IMR-90 (cell line): Measurements from ENCODE around the gene SCLY. TPM values are rescaled to one million over a fixed set of nuclear protein-coding genes. Genes with fewer than 3 reads are reported as not detected.

ENCODE experiments used
- ATAC-seq: fragments of 200-7000 bp; cut with Tn5 transposase; 2 replicates; pipeline ENCODE4 v1.9.1; 2020; ENCODE audit warnings: low read depth, mild to moderate bottlenecking, moderate library complexity
- BruUV-seq: library from RNA; stranded (reverse); fragments of 400-500 nt; replicated peaks from 2 replicates; lab custom pipeline; 2021; lab: Mats Ljungman, UMichigan
- CTCF ChIA-PET: fragments of 300-600 bp; formaldehyde crosslinking; extraction: SDS; loops from one replicate; lab custom pipeline; 2021; ENCODE audit warnings: antibody characterized with exemption; lab: Yijun Ruan, JAX
- POLR2A ChIA-PET: fragments of 300-600 bp; sonication (Branson Sonifier 250); formaldehyde crosslinking; loops from one replicate; lab custom pipeline; 2022; ENCODE audit warnings: antibody characterized with exemption; ENCODE audit not compliant: unreplicated experiment; lab: Charles Lee
- DNase-seq: peaks from one replicate; pipeline ENCODE4 v3.0.0; 2013
- H2AFZ ChIP-seq: replicated peaks from 2 replicates; pipeline ENCODE3; 2013; ENCODE audit warnings: low read length, mild to moderate bottlenecking; ENCODE audit not compliant: poor library complexity
- H2AK5ac ChIP-seq: 2 replicates; pipeline ENCODE4 v1.6.1; 2013; ENCODE audit warnings: low read depth, low read length, inconsistent platforms
- H2AK9ac ChIP-seq: replicated peaks from 2 replicates; pipeline ENCODE3; 2013; ENCODE audit warnings: mild to moderate bottlenecking, low read depth, low read length, moderate library complexity; ENCODE audit not compliant: poor library complexity
- H2BK120ac ChIP-seq: 2 replicates; pipeline ENCODE4 v1.6.1; 2013; ENCODE audit warnings: low read depth, low read length, inconsistent platforms
- H2BK15ac ChIP-seq: 3 replicates; pipeline ENCODE4 v1.6.1; 2013; ENCODE audit warnings: low read depth, low read length, inconsistent platforms
- H2BK20ac ChIP-seq: 2 replicates; pipeline ENCODE4 v1.6.1; 2013; ENCODE audit warnings: low read depth, mild to moderate bottlenecking, inconsistent platforms, low read length, moderate library complexity
- H2BK5ac ChIP-seq: 2 replicates; pipeline ENCODE4 v1.6.1; 2013; ENCODE audit warnings: mild to moderate bottlenecking, low read depth, low read length, inconsistent platforms; ENCODE audit not compliant: poor library complexity, severe bottlenecking
- H3K14ac ChIP-seq: replicated peaks from 2 replicates; pipeline ENCODE4 v1.6.1; 2013; ENCODE audit warnings: low read depth, low read length, inconsistent platforms
- H3K18ac ChIP-seq: 2 replicates; pipeline ENCODE4 v1.6.1; 2013; ENCODE audit warnings: low read depth, low read length, control low read depth
- H3K23ac ChIP-seq: 2 replicates; pipeline ENCODE4 v1.6.1; 2013; ENCODE audit warnings: low read depth, low read length, inconsistent platforms
- H3K27ac ChIP-seq: 2 replicates; pipeline ENCODE4 v1.5.1; 2013; ENCODE audit warnings: mild to moderate bottlenecking, control low read depth, low read length; ENCODE audit not compliant: insufficient read depth
- H3K27me3 ChIP-seq: 2 replicates; pipeline ENCODE4 v1.6.1; 2013; ENCODE audit warnings: low read length; ENCODE audit not compliant: control insufficient read depth, insufficient read depth
- H3K36me3 ChIP-seq: 2 replicates; pipeline ENCODE4 v1.6.1; 2013; ENCODE audit warnings: low read length, mixed read lengths; ENCODE audit not compliant: control insufficient read depth, insufficient read depth
- H3K4ac ChIP-seq: 2 replicates; pipeline ENCODE4 v1.6.1; 2013; ENCODE audit warnings: low read depth, low read length, inconsistent platforms
- H3K4me1 ChIP-seq: 2 replicates; pipeline ENCODE4 v1.6.1; 2013; ENCODE audit warnings: low read length, mixed read lengths; ENCODE audit not compliant: control insufficient read depth, insufficient read depth
- H3K4me2 ChIP-seq: 2 replicates; pipeline ENCODE4 v1.6.1; 2013; ENCODE audit warnings: low read depth, mild to moderate bottlenecking, control low read depth, low read length, moderate library complexity
- H3K4me3 ChIP-seq: 2 replicates; pipeline ENCODE4 v1.5.1; 2013; ENCODE audit warnings: low read depth, mild to moderate bottlenecking, control low read depth, low read length, moderate library complexity; ENCODE audit not compliant: insufficient read depth
- H3K56ac ChIP-seq: 2 replicates; pipeline ENCODE4 v1.6.1; 2013; ENCODE audit warnings: low read length, inconsistent platforms; ENCODE audit not compliant: insufficient read depth; ENCODE audit errors: extremely low read depth
- H3K79me1 ChIP-seq, 2 experiments: 2 replicates each; pipeline ENCODE4 v1.6.1; 2013; ENCODE audit warnings: low read length in 2 of 2, inconsistent platforms in 1 of 2, low read depth in 1 of 2
- H3K9ac ChIP-seq: 2 replicates; pipeline ENCODE4 v1.6.1; 2013; ENCODE audit warnings: low read depth, low read length, control low read depth
- H3K9me1 ChIP-seq: 2 replicates; pipeline ENCODE4 v1.6.1; 2013; ENCODE audit warnings: low read length, inconsistent platforms; ENCODE audit not compliant: insufficient read depth
- H3K9me3 ChIP-seq: 2 replicates; pipeline ENCODE4 v1.6.1; 2013; ENCODE audit warnings: low read length; ENCODE audit not compliant: control insufficient read depth, insufficient read depth
- H4K20me1 ChIP-seq: 2 replicates; pipeline ENCODE4 v1.6.1; 2013; ENCODE audit warnings: low read length, inconsistent platforms; ENCODE audit not compliant: insufficient read depth
- H4K5ac ChIP-seq: 2 replicates; pipeline ENCODE4 v1.6.1; 2013; ENCODE audit warnings: mild to moderate bottlenecking, low read depth, low read length, control low read depth
- H4K8ac ChIP-seq, 2 experiments: 2 replicates each; pipeline ENCODE4 v1.6.1; 2013; ENCODE audit warnings: low read depth in 2 of 2, low read length in 2 of 2, control low read depth in 1 of 2, inconsistent platforms in 1 of 2
- H4K91ac ChIP-seq: 2 replicates; pipeline ENCODE4 v1.6.1; 2013; ENCODE audit warnings: low read depth, low read length, inconsistent platforms; ENCODE audit not compliant: insufficient read depth
- BHLHE40 ChIP-seq: fragments of 150-350 bp; IDR thresholded peaks from 2 replicates; pipeline ENCODE4 v1.6.1; 2016; ENCODE audit warnings: mild to moderate bottlenecking, low read depth, low read length
- CEBPB ChIP-seq: IDR thresholded peaks from 2 replicates; pipeline ENCODE4 v1.6.1; 2012; ENCODE audit warnings: low read depth, low read length, improper control_type of control experiment
- CHD1 ChIP-seq: IDR thresholded peaks from 2 replicates; pipeline ENCODE4 v1.6.1; 2012; ENCODE audit warnings: low read depth, low read length, improper control_type of control experiment
- CTCF ChIP-seq: conservative IDR thresholded peaks from 2 replicates; pipeline ENCODE4 v1.5.1; 2012; ENCODE audit warnings: mild to moderate bottlenecking, low read depth, low read length, improper control_type of control experiment
- ELK1 ChIP-seq: fragments of 150-350 bp; IDR thresholded peaks from 2 replicates; pipeline ENCODE4 v1.6.1; 2016; ENCODE audit warnings: low read depth, mild to moderate bottlenecking, low read length, moderate library complexity, borderline replicate concordance
- FOS ChIP-seq: fragments of 150-350 bp; IDR thresholded peaks from 2 replicates; pipeline ENCODE4 v1.6.1; 2016; ENCODE audit warnings: low read depth, low read length
- MAFK ChIP-seq: IDR thresholded peaks from 2 replicates; pipeline ENCODE4 v1.6.1; 2012; ENCODE audit warnings: low read depth, low read length, improper control_type of control experiment
- MAZ ChIP-seq: IDR thresholded peaks from 2 replicates; pipeline ENCODE4 v1.6.1; 2012; ENCODE audit warnings: low read depth, mild to moderate bottlenecking, low read length, improper control_type of control experiment, moderate library complexity, borderline replicate concordance
- MXI1 ChIP-seq: IDR thresholded peaks from 2 replicates; pipeline ENCODE4 v1.6.1; 2012; ENCODE audit warnings: low read depth, mild to moderate bottlenecking, low read length, moderate library complexity, borderline replicate concordance
- NFE2L2 ChIP-seq: fragments of 150-350 bp; IDR thresholded peaks from 2 replicates; pipeline ENCODE4 v1.6.1; 2016; ENCODE audit warnings: low read depth, mild to moderate bottlenecking, low read length
- POLR2A ChIP-seq: IDR thresholded peaks from 2 replicates; pipeline ENCODE4 v1.6.1; 2012; ENCODE audit warnings: mild to moderate bottlenecking, low read depth, low read length
- RAD21 ChIP-seq: IDR thresholded peaks from 2 replicates; pipeline ENCODE4 v1.6.1; 2012; ENCODE audit warnings: low read length, improper control_type of control experiment
- RCOR1 ChIP-seq: IDR thresholded peaks from 2 replicates; pipeline ENCODE4 v1.6.1; 2012; ENCODE audit warnings: mild to moderate bottlenecking, low read length, improper control_type of control experiment; ENCODE audit not compliant: insufficient replicate concordance
- RFX5 ChIP-seq: IDR thresholded peaks from 2 replicates; pipeline ENCODE4 v1.8.0; 2012; ENCODE audit warnings: low read depth, mild to moderate bottlenecking, low read length, moderate library complexity
- SMC3 ChIP-seq: fragments of 150-350 bp; IDR thresholded peaks from 2 replicates; pipeline ENCODE4 v1.6.1; 2016; ENCODE audit warnings: low read depth, mild to moderate bottlenecking, antibody characterized with exemption, low read length, moderate library complexity
- USF2 ChIP-seq: fragments of 150-350 bp; IDR thresholded peaks from 2 replicates; pipeline ENCODE4 v1.6.1; 2017; ENCODE audit warnings: mild to moderate bottlenecking, antibody characterized with exemption, low read length, low read depth
- WGBS, 2 experiments: methylation state at CpG; one replicate each; pipeline versions ENCODE4 v1.1.5 to v1.1.7; 2013; ENCODE audit warnings: missing lambda C conversion rate in 2 of 2; ENCODE audit not compliant: insufficient read length in 1 of 2; ENCODE audit errors: extremely low coverage in 2 of 2; 5-methylcytosine and 5-hydroxymethylcytosine counted together
- dilution Hi-C: fragments of 300-500 bp; cut with HindIII; formaldehyde crosslinking; loops from one replicate; pipeline ENCODE4 v1.14.3; 2018; ENCODE audit warnings: low sequenced_read_pairs; ENCODE audit not compliant: unreplicated experiment
- in situ Hi-C: fragments of 300-500 bp; cut with MboI; formaldehyde crosslinking; loops from 3 replicates; pipeline ENCODE4 v1.14.3; 2019; ENCODE audit warnings: low sequenced_read_pairs, inconsistent platforms, mixed read lengths
- intact Hi-C: fragments of 100-400 bp; cut with micrococcal nuclease; formaldehyde crosslinking; loops from 2 replicates; pipeline ENCODE4 v1.10.0; 2022
- polyA plus RNA-seq, 3 experiments: library from polyadenylated mRNA; depleted of rRNA; stranded (reverse); fragments of >200 nt; gene quantifications; 2 replicates each; pipeline ENCODE4 v1.2.3, GENCODE V29; 2012; ENCODE audit warnings: low replicate concordance in 1 of 3
- total RNA-seq: library from RNA; depleted of rRNA; stranded (reverse); fragments of >200 nt; gene quantifications from 2 replicates; pipeline ENCODE4 v1.2.3, GENCODE V29; 2012

The SCLY gene
- total and polyA plus RNA-seq, 2 of the 4 experiments (the other 2 are of a cell fraction): 8.6 to 10.5 TPM

- peaks cover 0 to under 1% of the 10 kb centered on the region in 2 experiments; a peak in 1 of 4 replicates for H3K79me1 ChIP-seq
- H3K14ac ChIP-seq: no peak overlapping the region
- no peak overlapping the region for H2BK15ac ChIP-seq
- DNase-seq (no peak), ATAC-seq (no peak)
- no peak overlapping the region for H2BK120ac ChIP-seq
- BruUV-seq: no TSS peak
- H4K5ac ChIP-seq: no peak overlapping the region
- H3K4me1 ChIP-seq: no peaks in the 10 kb centered on the region
- H3K18ac ChIP-seq: no peak overlapping the region
- H2BK20ac ChIP-seq: no peak overlapping the region
- ChIA-PET POLR2A (no interaction called here), CTCF (interaction anchor here (0.6 kb wide), 1 partner anchor 217 kb away, joined by 3 read pairs; no protein-coding TSS in a partner anchor)
- no peaks in the 10 kb centered on the region; the same call in 1 of the 2 replicates for H3K9me1 ChIP-seq
- H4K91ac ChIP-seq: no peak overlapping the region
- H3K27me3 ChIP-seq: no peaks in the 10 kb centered on the region
- no peak overlapping the region for H3K56ac ChIP-seq
- H4K8ac ChIP-seq: no peak overlapping the region
- H3K9me3 ChIP-seq: peaks cover 2% of the 10 kb centered on the region; the same call in 1 of the 2 replicates
- no peak overlapping the region for H2AK5ac ChIP-seq
- H2AK9ac ChIP-seq: no peak overlapping the region
- no peak overlapping the region for H3K4me2 ChIP-seq
- in situ Hi-C loops: no loop called here
- H4K20me1 ChIP-seq: no peaks in the 10 kb centered on the region
- no peak overlapping the region for H3K4me3 ChIP-seq
- TF ChIP-seq RAD21 (no peak), BHLHE40 (no peak), MXI1 (no peak), CHD1 (no peak), RCOR1 (no peak), FOS (no peak), POLR2A (no peak), CEBPB (no peak), CTCF (no peak), USF2 (no peak), ELK1 (no peak), MAFK (no peak), RFX5 (no peak), MAZ (no peak), SMC3 (no peak), NFE2L2 (no peak)
- WGBS, 2 experiments: 100% methylated on average over 1 of the region's 10 CpGs; no CpG with 5 or more reads in 1 of the 2 experiments
- H3K36me3 ChIP-seq: peaks cover 22% of the 10 kb centered on the region
- H3K27ac ChIP-seq: no peak overlapping the region
- dilution Hi-C loops: no loop called here
- H2AFZ ChIP-seq: no peak overlapping the region
- H3K4ac ChIP-seq: no peak overlapping the region
- H2BK5ac ChIP-seq: no peak overlapping the region
- intact Hi-C loops: no loop called here
- H3K9ac ChIP-seq: no peak overlapping the region
- H3K23ac ChIP-seq: no peak overlapping the region
These were observed 8.4 kb downstream of the SCLY start for GRCh38 chr2:238069021-238069709.
